Measurements from ENCODE around the gene CGAS.

- TF ChIP-seq FOXK2 (IDR thresholded peaks at IDR 0.05) (no peak), SP1 (IDR thresholded peaks at IDR 0.05) (no peak)
Observed at GRCh38 chr6:73451223-73452106, 632 bp downstream of the CGAS start.
